HG02943 (cell line): ENCODE results near the gene S100A11.
"Not testable (repeated sequence)": the region's sequence is repeated elsewhere in the genome, so short reads cannot be mapped to it uniquely, and the experiment has no call there.

Experiments
- ATAC-seq: cut with Tn5 transposase; IDR thresholded peaks from one replicate; pipeline ENCODE4 v1.9.1; 2021; ENCODE audit warnings: mild to moderate bottlenecking, low read depth, moderate library complexity; ENCODE audit not compliant: unreplicated experiment

The S100A11 gene

DNA sequence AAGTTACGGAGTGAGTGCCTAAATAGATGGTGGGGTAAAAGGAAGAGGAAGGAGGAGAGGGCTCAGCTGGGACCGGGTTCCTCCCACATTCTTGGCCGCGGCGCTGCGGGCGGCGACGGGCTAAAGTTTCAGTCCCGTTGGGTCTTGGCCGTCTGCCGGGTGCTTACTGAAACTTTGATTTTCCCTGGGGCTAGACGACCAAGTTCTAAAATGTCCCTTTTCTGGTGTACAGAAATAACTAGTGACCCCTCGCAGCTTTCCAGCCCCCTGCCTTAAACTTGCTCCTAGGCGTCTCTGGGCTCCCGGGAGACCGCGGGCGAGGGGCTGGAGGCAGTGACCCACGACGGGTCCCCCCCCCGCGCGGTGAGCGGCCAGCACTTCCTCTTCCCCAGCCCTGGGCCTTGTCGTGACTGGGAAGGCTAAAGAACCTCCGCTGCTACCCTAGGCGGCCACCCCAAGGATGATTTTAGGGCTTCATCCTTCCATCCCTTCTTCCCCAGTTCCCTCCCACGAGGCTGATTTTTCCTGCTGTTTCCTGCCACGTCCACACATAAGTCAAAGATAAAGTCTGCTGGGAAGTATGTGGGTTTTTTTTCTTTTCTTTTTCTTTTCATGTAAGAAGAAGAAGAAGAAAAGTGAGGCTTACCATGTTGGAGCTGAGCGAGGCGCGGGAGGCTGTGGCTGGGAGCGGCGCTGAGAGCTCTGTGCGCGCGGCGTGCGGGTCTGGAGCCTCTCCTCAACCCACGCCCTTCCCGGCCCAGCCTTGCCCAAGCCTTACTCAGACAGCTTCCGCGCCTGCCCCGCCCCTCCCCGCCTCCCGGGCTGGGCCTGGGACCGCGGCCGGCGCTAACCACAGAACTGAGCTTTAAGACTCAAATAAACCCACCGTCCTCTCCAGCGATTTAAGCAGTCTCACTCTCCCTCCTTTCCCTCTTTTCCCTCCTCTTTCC lies at the start of gene S100A11:
Gene S100A11, minus strand, starts transcription at position 738 of the 950 bp plus-strand sequence. Its CDS starts 89 bp downstream, at position 649.
- peak; percentile 51 for ATAC-seq

DNA sequence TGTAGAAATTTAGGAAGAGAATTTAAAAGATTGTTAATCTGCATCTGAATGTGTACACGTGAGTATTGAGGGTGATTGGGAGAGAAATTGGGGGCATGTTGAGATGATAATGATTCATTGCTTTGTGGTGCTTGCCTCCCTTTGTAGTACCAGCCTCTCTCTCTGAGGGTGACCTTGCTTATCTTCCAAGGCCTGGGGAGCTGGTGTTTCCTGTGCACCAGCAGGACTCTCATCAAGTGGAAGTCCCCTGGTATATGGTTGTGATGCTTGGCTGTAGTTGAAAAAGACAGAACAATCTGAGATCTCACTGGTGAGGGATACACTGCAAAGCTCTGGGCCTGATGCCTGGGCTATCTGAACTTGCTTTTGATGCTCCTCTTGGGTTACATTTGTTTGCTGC lies 48.0 kb upstream of the S100A11 start:
- no peak for ATAC-seq

DNA sequence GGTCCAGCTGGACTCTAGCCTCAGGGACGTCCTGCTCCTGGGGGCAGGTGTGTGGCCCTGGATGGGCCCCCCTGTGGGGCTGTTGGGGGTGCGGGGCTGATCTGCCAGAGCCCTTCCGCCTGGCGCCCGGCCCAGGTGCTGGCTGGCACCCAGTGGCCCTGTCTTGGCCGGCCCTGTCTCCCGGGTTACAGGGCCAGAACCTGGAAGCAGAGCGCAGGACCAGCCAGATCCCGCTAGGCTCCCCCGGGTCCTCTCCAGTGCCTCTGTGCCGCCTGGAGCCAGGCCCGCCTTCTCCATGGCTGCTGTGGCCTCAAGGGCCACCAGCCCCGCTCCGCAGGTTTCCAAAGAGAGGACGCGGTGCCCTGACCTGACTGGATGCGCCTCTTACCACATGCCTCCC lies 44.2 kb upstream of the S100A11 start:
- not testable (repeated sequence) for ATAC-seq

DNA sequence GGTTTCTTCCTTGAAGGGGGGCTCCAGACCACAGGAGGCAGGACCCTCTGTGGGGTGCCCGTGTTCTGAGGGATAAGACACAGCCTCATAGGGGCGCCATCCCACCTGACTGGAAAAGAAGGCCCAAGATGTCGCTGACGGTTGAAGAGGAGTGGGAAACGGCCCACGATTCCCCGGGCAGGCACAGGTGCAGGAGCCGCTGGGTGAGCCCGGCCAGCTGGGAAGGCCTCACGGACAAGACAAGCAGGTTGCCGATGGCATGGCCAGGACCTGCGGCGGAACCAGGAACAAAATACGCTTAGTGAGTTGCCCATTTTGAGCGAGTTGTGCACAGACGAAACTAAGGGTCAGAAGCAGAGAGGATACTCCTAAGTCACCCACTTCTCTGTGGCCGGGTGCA lies 43.7 kb upstream of the S100A11 start:
- not testable (repeated sequence) for ATAC-seq

DNA sequence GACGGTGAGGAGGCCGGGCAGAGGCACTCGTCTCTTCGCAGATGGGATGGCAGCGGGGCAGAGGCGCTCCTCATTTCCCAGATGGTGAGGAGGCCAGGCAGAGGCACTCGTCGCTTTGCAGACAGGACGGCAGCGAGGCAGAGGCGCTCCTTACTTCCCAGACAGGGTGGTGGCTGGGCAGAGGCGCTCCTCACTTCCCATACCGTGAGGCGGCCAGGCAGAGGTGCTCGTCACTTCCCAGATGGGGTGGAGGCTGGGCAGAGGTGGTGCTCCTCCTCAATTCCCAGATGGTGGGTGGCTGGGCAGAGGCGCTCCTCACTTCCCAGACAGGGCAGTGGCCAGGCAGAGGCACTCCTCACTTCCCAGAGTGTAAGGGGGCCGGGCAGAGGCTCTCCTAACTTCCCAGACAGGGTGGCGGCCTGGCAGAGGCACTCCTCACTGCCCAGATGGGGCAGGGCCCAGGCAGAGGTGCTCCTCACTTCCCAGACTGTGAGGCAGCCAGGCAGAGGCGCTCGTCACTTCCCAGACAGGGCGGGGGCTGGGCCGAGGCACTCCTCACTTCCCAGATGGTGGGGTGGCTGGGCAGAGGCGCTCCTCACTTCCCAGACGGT lies 42.1 kb upstream of the S100A11 start:
- no peak for ATAC-seq

DNA sequence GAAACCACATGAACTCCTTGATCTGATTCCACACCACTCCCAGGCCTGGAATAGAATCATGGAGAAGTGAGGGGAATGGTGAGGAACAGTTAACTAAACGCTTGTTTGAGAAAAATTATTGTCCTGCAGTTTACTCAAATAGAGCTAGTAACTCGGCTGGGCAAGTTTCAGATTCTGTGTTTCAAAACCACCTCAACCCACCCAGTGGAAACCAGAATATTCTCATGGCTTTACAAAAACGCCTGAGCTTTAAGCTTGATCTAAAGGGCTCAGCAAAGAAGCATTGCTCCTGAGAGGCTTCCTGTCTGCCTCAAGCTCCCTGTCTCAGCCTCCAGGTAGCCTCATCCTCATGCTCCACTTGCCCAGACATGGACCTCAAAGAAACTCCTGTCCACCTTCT lies 35.5 kb upstream of the S100A11 start:
- no peak for ATAC-seq

DNA sequence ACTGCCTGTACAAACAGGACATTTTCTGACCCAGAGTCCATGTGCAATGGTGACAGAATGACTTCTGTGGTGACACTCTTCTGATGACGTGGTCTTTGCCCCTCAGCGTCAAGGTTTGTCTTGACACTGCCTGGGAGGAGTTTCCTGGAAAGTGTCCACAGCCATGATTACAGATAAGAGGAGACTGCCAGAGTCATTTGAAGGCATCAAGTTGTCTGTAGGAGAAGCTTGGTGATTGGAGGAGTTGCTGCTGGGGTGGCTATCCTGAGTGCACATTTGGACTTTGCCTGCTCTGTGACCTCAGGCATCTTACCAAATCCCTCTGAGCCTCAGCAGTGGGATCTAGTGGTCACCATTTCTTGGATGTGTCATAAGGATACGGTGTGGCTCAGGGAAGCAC lies 34.3 kb upstream of the S100A11 start:
- ATAC-seq = no peak

DNA sequence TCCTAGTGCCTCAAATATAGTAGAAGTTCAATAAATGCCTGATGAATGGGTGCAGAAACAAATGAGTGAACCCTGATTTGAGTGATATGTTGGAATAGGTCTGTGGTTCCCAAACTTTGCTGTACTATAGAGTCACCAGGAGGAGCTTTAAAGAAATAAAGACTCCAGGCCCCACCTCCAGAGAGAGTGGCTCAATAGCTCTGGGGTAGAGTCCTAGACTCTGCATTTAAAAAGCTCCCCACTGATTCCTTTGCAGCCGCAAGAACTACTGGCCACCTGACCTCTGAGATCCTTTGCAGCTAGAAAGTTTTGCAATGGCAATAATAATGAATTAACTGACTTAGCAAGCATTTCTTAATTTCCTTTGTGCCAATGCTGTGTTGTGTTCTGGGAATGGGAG lies 31.1 kb upstream of the S100A11 start:
- ATAC-seq = no peak

DNA sequence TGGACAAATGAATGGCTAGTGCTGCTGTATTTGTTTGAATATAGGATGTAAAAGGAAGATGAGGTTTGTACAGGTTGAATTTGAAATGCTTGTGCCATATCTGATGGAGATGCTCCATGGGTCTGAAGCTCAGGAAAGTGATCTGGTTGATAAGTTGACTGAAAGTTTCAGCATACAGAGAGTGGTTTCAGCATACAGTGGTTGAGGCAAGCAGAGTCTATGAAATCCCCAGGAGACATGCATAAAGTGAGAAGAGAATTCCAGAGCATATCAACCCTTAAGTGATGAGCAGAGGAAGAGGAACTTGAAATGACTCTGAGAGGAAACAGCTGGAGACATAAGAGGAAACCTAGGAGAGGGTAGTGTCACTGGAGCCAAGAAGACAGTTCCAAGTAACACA lies 30.3 kb upstream of the S100A11 start:
- no peak for ATAC-seq

DNA sequence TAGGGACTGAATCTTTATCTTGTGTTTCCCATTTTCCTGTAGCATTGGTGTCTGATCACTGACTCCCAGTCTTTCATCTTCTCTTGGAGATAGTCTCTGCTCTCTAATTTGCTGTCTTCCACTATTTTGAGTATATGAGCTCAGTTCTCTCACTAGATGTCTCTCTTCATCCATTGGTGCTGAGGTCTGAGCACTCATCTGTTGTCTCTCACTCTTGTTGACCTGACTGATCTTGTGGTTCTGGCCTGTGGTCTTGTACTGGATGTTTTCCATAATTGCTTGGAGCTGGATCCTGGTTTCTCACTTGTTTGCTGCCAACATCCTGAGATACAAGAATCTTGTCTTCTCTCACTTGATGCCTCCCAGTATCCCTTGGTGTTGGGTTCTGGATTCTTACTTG lies 25.1 kb upstream of the S100A11 start:
- no peak for ATAC-seq

DNA sequence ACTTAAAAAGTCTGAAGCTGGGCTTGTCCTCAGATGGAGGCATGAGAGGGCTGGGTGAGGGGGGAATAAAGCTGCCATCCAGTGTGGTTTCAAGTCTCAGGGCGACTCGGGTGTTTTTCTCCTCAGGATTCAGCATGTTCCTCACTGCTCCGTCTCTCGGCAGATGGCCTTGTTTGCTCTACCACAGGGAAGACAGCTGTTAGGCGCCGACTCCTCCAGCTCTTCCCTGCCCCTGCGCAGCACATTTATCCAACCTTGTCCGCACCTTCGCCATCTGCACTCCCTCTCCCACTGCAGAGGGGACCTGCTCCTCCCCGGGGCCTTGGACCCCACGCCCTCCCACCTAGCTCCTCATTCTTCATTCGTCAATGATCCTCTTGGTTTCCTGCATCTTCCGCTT lies 16.6 kb upstream of the S100A11 start:
- no peak for ATAC-seq

DNA sequence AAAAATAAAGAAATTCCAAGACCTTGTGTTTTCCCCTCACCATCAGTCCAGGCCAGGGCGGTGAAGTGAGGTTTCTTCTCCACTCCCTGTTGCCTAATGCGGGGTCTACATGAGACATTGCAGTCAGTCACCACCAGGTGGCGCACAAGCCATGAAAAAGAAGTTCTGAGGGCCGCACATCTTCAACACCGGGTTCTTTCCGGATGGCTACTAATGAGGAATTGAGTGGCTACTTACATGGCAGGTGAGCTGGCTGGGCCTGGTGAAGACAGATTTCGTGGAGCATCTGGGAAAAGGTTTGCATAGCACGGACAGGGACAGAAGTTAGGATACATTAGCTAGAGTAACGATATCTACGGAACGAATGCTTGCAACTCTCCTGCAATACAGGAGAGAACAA lies 15.8 kb upstream of the S100A11 start:
- ATAC-seq = no peak

DNA sequence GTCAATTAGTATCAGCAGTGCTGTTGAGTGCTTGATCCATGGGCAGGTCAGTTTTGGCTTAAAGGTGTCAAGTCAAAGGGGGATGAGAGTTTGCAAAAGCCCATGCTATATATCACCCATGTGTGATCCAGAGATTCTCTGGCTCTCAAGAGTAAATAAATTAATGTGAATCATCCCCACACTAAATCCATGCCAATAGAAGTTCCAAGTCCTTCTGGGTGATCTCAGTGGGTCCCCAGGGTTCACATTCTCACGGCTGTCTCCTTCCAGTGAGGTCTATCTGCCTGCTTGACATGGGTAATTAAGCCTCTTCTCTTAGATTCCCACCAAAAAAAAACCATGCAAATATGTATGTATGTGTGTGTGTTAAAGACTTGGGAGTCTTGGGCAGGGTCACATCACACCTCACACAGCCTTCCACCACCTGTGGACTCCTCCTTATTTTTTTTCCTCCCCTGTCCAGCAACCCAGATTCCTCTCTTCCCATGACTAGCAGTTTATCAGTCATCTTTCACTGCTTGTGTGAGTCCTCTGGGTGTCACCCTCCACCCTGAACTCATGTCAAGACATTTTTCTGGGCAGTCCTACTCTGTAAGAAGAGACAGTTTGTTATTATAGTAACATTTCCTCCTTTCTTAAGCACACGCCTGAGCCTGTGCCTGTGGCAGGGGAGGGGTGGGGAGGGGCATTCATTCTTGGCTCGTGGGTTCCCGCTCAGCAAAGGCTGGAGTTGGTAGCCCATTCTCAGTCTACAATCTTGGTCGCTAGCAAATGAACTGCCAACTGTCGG lies 14.3 kb upstream of the S100A11 start:
- ATAC-seq = no peak

DNA sequence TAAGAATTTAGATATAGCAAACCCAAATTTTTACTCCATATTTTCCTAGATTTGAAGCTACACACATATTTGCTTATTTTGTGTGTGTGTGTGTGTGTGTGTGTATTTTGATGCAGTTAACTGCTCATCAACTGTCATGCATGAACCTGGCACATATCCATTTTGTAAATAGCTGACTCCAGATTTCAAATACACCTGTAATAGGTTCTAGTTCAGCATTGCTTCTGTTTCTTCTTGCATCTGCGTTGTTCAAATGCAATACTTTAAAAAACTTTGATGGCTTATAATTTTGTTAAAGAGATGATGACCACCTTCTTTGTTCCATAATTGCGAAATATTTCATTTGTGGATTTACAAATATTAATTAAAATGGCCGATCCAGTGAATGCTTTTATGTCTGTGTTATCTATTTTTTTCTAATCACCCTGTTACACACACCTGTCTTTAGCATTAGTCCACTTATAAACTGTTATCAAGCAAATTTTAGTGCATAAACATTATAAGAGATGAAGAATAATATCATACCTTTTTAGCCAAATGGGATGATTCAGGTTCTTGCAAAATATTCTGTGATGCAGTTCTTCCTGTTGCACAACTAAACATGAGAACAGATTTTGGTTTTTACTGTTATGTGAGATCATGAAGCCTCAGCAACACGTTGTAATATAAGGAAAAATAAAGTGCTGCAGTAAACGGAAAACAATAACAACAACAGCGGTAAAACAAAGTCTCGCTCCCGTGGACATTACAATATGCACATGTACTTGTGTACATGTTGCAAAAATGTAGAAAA lies 12.7 kb upstream of the S100A11 start:
- ATAC-seq = no peak

DNA sequence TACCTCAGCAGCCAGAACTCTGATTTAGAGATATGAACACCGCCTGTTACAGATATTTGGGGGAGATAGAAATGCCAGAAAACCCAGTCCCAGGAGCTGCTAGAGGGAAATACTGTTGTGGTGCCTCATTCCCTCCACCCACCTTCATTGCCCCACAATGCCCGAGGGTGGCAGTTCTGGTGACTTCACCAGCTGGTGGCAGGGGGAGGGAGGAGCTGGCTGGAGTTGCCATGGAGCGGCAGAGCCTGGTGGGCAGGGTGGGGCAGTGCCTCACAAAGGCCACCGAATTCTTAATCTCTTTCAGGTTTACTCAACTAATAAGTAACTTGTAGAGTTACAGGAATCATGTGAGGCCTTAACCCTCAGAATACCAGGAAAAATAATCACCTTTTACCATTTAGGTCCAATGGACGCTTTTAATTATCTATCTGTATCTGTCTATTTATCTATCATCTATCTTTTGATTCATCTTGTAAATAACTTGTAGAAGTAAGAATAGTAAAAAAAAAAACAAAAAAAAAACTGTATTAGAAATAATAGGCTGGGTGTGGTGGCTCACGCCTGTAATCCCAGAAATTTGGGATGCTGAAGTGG lies 11.7 kb upstream of the S100A11 start:
- peak; percentile 23 for ATAC-seq

DNA sequence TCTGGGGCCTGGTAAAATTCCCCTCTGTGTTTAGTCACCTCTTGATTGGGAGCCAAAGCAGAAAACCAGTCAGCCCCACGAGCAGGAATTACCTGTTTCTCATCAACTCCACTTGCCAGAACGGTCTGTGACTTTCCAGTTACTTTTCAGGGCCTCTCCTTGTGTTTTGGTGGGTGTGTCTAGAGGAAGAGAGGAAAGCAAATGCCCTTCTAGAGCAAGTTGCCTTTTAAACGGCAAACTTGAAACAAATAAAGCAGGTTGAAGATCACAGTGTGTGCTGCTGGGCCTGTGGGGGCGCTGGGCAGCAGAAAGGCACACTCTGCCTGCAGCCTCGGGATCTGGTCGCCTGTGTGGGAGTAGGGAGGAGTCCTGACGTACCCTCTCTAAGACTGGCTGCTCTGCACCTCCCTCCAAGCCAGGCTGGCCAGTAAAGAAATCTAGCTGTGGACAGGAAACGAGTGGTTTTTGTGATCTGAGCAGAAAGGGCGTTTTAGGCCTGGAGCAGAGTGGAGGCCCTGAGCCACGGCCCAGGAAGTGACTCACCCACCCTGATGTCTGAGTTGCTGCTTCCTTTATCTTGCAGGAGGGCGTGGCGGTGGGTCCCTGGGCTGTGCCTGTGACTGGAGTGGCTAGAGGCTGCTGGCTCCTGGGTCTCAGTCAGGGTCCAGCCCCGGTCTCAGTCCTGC lies 11.1 kb upstream of the S100A11 start:
- ATAC-seq = peak; percentile 93

DNA sequence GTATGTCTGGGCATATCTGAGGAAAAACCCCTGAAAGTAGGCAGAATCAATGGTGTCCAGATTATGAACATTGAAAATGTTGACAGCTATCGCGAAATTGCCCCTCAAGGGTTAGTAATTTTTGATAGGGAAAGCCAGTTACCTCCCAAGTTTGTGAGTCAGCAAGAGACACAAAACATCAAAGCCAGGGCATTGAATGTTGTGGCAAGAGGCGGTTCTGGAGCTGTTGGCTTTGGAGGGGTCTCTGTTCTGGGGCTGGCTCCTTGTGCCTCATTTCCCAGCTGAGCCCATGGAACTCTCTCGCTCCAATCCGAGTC lies 10.6 kb upstream of the S100A11 start:
- ATAC-seq = no peak

DNA sequence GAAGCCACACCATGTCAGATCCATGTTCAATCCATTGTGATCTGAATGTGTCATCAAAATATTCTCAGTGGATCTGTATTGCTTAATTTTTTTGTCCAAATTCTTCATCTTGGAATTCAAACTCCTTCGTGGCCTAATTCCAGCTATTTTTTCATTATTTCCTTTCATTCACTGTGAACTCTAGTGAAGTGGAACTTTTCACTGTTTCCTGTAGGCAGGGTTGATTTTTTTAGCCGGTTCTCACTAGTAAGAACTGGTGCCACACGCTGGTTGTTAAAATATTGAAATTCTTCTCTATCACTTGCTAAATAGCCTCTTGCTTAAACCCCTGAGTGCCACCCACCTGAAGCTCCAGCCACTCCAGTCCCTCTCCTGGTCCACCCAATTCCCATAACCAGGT lies 7.6 kb upstream of the S100A11 start:
- no peak for ATAC-seq

DNA sequence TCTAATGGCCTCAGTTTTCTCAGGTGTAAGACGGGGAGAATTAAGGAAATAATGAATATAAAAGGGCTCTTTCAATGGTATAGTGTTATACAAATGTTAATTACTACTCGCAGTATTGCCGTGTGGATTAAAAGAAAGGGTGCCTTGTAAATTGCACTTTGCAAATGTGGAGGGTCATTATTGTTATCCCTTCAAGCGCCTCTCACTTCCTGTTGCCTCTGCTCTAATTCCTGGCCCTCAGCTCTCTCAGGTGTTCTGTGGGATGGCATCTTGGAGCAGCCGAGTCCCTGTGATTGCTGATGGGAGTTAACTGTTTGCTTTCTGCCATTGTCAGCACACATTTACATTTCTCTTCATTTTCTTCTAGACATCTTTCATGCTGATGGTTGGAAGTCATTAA lies 7.1 kb upstream of the S100A11 start:
- no peak for ATAC-seq

DNA sequence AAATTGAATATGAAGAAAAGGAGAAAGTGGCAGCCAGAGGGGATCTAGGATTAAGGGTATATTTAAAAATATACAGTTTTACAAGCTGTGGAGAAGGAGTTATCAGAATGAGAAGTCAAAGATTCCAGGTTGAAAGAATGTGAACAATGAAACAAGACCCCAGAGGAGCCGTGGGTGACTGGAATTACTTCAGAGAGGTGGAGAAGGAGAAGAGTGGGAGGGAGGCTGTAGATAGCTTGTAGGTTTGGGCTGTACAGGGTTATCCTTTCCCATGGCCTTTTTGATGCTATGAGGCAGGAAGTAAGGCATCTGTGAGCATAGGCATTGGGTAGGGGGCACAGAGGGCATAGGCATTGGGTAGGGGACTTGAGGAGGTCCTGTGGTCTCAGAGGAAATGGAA lies 5.2 kb upstream of the S100A11 start:
- ATAC-seq = no peak
